ENCODE measurements around the gene NFIC.

- no peak for TF ChIP-seq EZH2 (IDR thresholded peaks at IDR 0.05)
- no peak for TF ChIP-seq POLR2AphosphoS5 (IDR thresholded peaks at IDR 0.05; ENCODE audit: borderline replicate concordance, low read depth, low read length)
Measured at GRCh38 chr19:3380829-3381228, 14.4 kb downstream of the NFIC start.

Data from SK-N-MC (cell line).